ENCODE data around the gene YDJC. TPM values are rescaled to one million over a fixed set of nuclear protein-coding genes. Genes with fewer than 3 reads are reported as not detected.

YDJC gene
- total and polyA plus RNA-seq, 9 of the 15 experiments (the other 6 are each of a cell fraction or from before 2014, with no cell fraction given) = 13.5 to 871 (median 164) TPM

DNA sequence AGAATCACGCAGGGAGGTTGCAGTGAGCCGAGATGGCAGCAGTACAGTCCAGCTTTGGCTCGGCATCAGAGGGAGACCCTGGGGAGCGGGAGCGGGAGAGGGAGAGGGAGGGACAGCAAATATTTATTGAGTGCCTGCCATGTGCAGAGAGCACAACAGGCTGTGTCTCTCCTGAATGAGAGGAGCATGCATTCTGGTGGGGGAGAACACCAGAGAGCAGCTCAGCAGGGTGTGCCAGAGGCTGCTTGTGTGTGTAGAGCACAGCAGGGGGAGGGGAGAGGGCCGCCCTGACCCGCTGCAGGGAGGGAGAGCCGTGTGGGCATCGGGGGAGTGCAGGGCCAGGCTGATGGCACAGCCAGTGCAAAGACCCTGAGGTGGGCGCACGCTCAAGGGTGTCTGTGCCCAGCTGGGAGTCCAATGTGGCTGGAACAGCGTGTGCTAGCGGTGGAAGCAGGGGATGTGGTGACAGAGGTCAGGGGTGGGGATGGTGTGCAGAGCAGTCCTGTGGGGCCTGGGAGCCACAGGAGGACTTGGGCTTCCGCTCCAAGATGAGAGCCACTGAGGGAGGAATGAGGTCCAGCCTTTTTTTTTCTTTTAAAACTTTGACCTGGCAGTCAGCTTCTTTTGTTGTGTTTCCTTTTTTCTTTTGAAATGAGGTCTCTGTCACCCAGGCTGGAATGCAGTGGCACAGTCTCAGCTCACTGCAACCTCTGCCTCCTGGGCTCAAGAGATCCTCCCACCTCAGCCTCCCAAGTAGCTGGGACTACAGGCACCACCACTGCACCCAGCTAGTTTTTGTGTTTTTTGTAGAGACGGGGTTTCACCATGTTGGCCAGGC is 48.0 kb upstream of the YDJC start:
- no peaks in the 10 kb centered on the region for H3K79me2 ChIP-seq (ENCODE audit: control insufficient read depth, insufficient read depth, low read length)
- H3K4me1 ChIP-seq (replicated peaks in 1 of 2; ENCODE audit: control insufficient read depth in 2 of 2, insufficient read depth in 2 of 2, low read length in 2 of 2) = peaks cover 0 to 29% of the 10 kb centered on the region in 2 experiments; a peak in 2 of 5 replicates
- CTCF ChIA-PET (ENCODE audit: low intra/inter-chr PET ratio) = no interaction called here
- peaks cover 70% of the 10 kb centered on the region for H3K36me3 ChIP-seq (ENCODE audit: control insufficient read depth, insufficient read depth, low read length)
- no peak for FAIRE-seq
- peaks cover 8% of the 10 kb centered on the region for H3K9me1 ChIP-seq (ENCODE audit: control insufficient read depth, insufficient read depth, low read length)
- peak; percentile 11 for ATAC-seq
- H3K27me3 ChIP-seq (ENCODE audit: control insufficient read depth in 2 of 2, insufficient read depth in 2 of 2, low read length in 2 of 2) = no peaks in the 10 kb centered on the region
- no peak overlapping the region for H3K4me3 ChIP-seq
- POLR2A ChIA-PET = interaction anchor here (0.6 to 6.7 kb wide), 13 partner anchors 9 to 289 kb away, joined by 3 to 52 read pairs (median 4); partner anchors contain the start of genes PPIL2 and YDJC
- BruUV-seq (replicated peaks) = no TSS peak
- no peak overlapping the region for H2AFZ ChIP-seq (ENCODE audit: low read depth, low read length)
- intact Hi-C loops (cut with micrococcal nuclease) (no loop called here), in situ Hi-C loops (cut with MboI) (no loop called here)
- H4K20me1 ChIP-seq (replicated peaks; ENCODE audit: control insufficient read depth, insufficient read depth, low read length) = peaks cover 23% of the 10 kb centered on the region
- no peaks in the 10 kb centered on the region for H3K9me3 ChIP-seq (replicated peaks; ENCODE audit: control insufficient read depth, insufficient read depth, low read depth, low read length)
- WGBS (ENCODE audit: insufficient coverage, low coverage, missing lambda C conversion rate) = 84% methylated on average over 13 of the region's 15 CpGs
- DNase-seq (ENCODE audit: extremely low read depth in 1 of 4, low spot score in 3 of 4) = peak in 1 of 4 experiments; percentile 56
- no peak overlapping the region for H3K27ac ChIP-seq (ENCODE audit: extremely low read depth, low read depth, low read length)
- no peak overlapping the region for H3K4me2 ChIP-seq (ENCODE audit: insufficient read depth, low read length)
- peak overlapping the region in 1 of 2 experiments; percentile 74; a peak in 2 of 4 replicates for H3K9ac ChIP-seq (ENCODE audit: insufficient read depth in 1 of 2, low read depth in 2 of 2, low read length in 2 of 2)
- TF ChIP-seq ZNF431 (CRISPR knock-in tag; IDR thresholded peaks at IDR 0.05) (no peak), PHTF2 (CRISPR knock-in tag; IDR thresholded peaks at IDR 0.05) (0 out of 2 replicates have a peak, but pooled peaks have one; percentile 46), SAFB (IDR thresholded peaks at IDR 0.05; ENCODE audit: borderline replicate concordance, low read depth, low read length) (no peak), NFXL1 (CRISPR knock-in tag; IDR thresholded peaks at IDR 0.05) (no peak), POLR2G (IDR thresholded peaks at IDR 0.05; ENCODE audit: low read depth, low read length) (peak; percentile 74), STAT5A (IDR thresholded peaks at IDR 0.05; ENCODE audit: borderline replicate concordance, low read length) (0 out of 2 replicates have a peak, but pooled peaks have one; percentile 18), TAF15 (IDR thresholded peaks at IDR 0.05; ENCODE audit: low read depth, low read length) (no peak), MYNN (IDR thresholded peaks at IDR 0.05) (peak; percentile 30; the same call in 1 of the 2 replicates), MYNN (CRISPR knock-in tag; IDR thresholded peaks at IDR 0.05) (no peak), ZNF668 (CRISPR knock-in tag; IDR thresholded peaks at IDR 0.05) (0 out of 2 replicates have a peak, but pooled peaks have one; percentile 56), NUFIP1 (IDR thresholded peaks at IDR 0.05; ENCODE audit: partially characterized antibody) (no peak)
- TF ChIP-seq, protein P1, sequence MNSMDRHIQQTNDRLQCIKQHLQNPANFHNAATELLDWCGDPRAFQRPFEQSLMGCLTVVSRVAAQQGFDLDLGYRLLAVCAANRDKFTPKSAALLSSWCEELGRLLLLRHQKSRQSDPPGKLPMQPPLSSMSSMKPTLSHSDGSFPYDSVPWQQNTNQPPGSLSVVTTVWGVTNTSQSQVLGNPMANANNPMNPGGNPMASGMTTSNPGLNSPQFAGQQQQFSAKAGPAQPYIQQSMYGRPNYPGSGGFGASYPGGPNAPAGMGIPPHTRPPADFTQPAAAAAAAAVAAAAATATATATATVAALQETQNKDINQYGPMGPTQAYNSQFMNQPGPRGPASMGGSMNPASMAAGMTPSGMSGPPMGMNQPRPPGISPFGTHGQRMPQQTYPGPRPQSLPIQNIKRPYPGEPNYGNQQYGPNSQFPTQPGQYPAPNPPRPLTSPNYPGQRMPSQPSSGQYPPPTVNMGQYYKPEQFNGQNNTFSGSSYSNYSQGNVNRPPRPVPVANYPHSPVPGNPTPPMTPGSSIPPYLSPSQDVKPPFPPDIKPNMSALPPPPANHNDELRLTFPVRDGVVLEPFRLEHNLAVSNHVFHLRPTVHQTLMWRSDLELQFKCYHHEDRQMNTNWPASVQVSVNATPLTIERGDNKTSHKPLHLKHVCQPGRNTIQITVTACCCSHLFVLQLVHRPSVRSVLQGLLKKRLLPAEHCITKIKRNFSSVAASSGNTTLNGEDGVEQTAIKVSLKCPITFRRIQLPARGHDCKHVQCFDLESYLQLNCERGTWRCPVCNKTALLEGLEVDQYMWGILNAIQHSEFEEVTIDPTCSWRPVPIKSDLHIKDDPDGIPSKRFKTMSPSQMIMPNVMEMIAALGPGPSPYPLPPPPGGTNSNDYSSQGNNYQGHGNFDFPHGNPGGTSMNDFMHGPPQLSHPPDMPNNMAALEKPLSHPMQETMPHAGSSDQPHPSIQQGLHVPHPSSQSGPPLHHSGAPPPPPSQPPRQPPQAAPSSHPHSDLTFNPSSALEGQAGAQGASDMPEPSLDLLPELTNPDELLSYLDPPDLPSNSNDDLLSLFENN (IDR thresholded peaks at IDR 0.05; ENCODE audit: low read depth in 2 of 2, low read length in 2 of 2) = 0 out of 4 replicates have a peak, but pooled peaks of 1 of the 2 experiments have one; percentile 16
- TF ChIP-seq, protein P2, sequence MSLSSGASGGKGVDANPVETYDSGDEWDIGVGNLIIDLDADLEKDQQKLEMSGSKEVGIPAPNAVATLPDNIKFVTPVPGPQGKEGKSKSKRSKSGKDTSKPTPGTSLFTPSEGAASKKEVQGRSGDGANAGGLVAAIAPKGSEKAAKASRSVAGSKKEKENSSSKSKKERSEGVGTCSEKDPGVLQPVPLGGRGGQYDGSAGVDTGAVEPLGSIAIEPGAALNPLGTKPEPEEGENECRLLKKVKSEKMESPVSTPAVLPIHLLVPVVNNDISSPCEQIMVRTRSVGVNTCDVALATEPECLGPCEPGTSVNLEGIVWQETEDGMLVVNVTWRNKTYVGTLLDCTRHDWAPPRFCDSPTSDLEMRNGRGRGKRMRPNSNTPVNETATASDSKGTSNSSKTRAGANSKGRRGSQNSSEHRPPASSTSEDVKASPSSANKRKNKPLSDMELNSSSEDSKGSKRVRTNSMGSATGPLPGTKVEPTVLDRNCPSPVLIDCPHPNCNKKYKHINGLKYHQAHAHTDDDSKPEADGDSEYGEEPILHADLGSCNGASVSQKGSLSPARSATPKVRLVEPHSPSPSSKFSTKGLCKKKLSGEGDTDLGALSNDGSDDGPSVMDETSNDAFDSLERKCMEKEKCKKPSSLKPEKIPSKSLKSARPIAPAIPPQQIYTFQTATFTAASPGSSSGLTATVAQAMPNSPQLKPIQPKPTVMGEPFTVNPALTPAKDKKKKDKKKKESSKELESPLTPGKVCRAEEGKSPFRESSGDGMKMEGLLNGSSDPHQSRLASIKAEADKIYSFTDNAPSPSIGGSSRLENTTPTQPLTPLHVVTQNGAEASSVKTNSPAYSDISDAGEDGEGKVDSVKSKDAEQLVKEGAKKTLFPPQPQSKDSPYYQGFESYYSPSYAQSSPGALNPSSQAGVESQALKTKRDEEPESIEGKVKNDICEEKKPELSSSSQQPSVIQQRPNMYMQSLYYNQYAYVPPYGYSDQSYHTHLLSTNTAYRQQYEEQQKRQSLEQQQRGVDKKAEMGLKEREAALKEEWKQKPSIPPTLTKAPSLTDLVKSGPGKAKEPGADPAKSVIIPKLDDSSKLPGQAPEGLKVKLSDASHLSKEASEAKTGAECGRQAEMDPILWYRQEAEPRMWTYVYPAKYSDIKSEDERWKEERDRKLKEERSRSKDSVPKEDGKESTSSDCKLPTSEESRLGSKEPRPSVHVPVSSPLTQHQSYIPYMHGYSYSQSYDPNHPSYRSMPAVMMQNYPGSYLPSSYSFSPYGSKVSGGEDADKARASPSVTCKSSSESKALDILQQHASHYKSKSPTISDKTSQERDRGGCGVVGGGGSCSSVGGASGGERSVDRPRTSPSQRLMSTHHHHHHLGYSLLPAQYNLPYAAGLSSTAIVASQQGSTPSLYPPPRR (CRISPR knock-in tag; IDR thresholded peaks at IDR 0.05; ENCODE audit: borderline replicate concordance) = no peak

Measured in K562 (cell line).